Measurements from ENCODE around the gene OR5K1. TPM values are rescaled to one million over a fixed set of nuclear protein-coding genes. Genes with fewer than 3 reads are reported as not detected.

Gene OR5K1
- total RNA-seq (2021; ENCODE audit: unreplicated experiment), result not detected
- not detected for polyA plus RNA-seq (2012; ENCODE audit: insufficient read length)
- percentile 10 among the genes with signal in this experiment for Bru-seq, nascent RNA
- BruChase-seq, experiment 1, labeled RNA remaining after a 2-hour chase, result percentile 12 among the genes with signal in this experiment
- percentile 9 among the genes with signal in this experiment for BruChase-seq, experiment 2, labeled RNA remaining after a 6-hour chase
- long read RNA-seq, result 0 reads

DNA sequence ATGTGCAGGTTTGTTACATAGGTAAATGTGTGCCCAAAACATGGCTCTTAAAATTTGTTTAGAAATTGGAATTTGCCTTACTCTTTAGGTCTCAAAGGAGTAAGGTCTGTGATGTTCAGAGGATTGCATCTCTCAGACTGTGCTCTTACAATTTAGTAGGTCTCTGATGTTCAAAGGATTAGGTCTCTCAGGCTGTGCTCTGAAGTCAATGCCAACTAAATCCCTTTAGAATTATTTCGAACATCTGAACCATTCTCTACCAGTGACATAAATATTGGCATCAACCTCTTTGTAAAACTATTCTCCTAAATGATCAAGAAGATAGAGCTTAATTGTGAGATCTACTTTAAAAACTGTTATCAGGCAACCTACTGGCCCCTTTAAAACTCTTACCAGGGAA is at the start of gene OR5K1:
Gene OR5K1, plus strand, starts transcription at position 301 of the 400 bp plus-strand sequence. CDS start 6,376 bp downstream, outside the sequence.
- CTCF ChIA-PET, result no interaction called here
- H3K27ac ChIP-seq (ENCODE audit: low read length), result no peak within 1 kb of the TSS
- POLR2A ChIA-PET, result no interaction called here
- no peak within 1 kb of the TSS for H3K4me3 ChIP-seq (ENCODE audit: low read depth in 2 of 2, low read length in 2 of 2)
- BruUV-seq (replicated peaks), result no TSS peak
- no peaks in the 10 kb centered on the region for H3K4me1 ChIP-seq (ENCODE audit: control insufficient read depth, insufficient read depth, low read length)
- no peaks in the 10 kb centered on the region for H3K36me3 ChIP-seq (ENCODE audit: control insufficient read depth, insufficient read depth, low read length)
- in situ Hi-C loops (cut with HindIII; ENCODE audit: low pct_unique_long_range_greater_than_20kb, low sequenced_read_pairs) (no loop called here), intact Hi-C loops (cut with micrococcal nuclease; ENCODE audit: unreplicated experiment) (no loop called here)
- DNase-seq (ENCODE audit: low read depth, low spot score), result no peak
- TF ChIP-seq REST (IDR thresholded peaks at IDR 0.05; ENCODE audit: insufficient read depth in 1 of 2, low read depth in 2 of 2, low read length in 1 of 2), result no peak
- no peaks in the 10 kb centered on the region for H3K9me3 ChIP-seq (ENCODE audit: control insufficient read depth, insufficient read depth, low read depth, low read length)
- no peak for ATAC-seq
- no peaks in the 10 kb centered on the region for H3K27me3 ChIP-seq (ENCODE audit: control insufficient read depth, insufficient read depth, low read length)

- TF ChIP-seq REST (IDR thresholded peaks at IDR 0.05; ENCODE audit: insufficient read depth in 1 of 2, low read depth in 2 of 2, low read length in 1 of 2) (no peak), CTCF (IDR thresholded peaks at IDR 0.05) (no peak), TCF7L2 (IDR thresholded peaks at IDR 0.05; ENCODE audit: low read depth, low read length) (no peak), POLR2AphosphoS5 (IDR thresholded peaks at IDR 0.05; ENCODE audit: low read depth, low read length) (no peak), SIN3A (IDR thresholded peaks at IDR 0.05; ENCODE audit: borderline replicate concordance, insufficient read depth, low read depth, low read length) (no peak)
- ChIA-PET POLR2A (no interaction called here), CTCF (no interaction called here)
- no peak overlapping the region for H3K4me3 ChIP-seq (ENCODE audit: low read depth in 2 of 2, low read length in 2 of 2)
- intact Hi-C loops (cut with micrococcal nuclease; ENCODE audit: unreplicated experiment) (no loop called here), in situ Hi-C loops (cut with HindIII; ENCODE audit: low pct_unique_long_range_greater_than_20kb, low sequenced_read_pairs) (no loop called here)
- no peak overlapping the region for H3K27ac ChIP-seq (ENCODE audit: low read length)
- no peak for DNase-seq (ENCODE audit: low read depth, low spot score)
- no peaks in the 10 kb centered on the region for H3K27me3 ChIP-seq (ENCODE audit: control insufficient read depth, insufficient read depth, low read length)
- H3K4me1 ChIP-seq (ENCODE audit: control insufficient read depth, insufficient read depth, low read length), result no peaks in the 10 kb centered on the region
- no peak for ATAC-seq
- H3K36me3 ChIP-seq (ENCODE audit: control insufficient read depth, insufficient read depth, low read length), result no peaks in the 10 kb centered on the region
- no TSS peak for BruUV-seq (replicated peaks)
- 0 out of 2 replicates have a peak, but pooled peaks cover 6% of the 10 kb centered on the region for H3K9me3 ChIP-seq (ENCODE audit: control insufficient read depth, insufficient read depth, low read depth, low read length)
Measured at GRCh38 chr3:98432575-98432974, 30.4 kb upstream of the OR5K1 start.

Data from Panc1 (cell line).